Measurements from ENCODE around the gene NEO1. TPM values are rescaled to one million over a fixed set of nuclear protein-coding genes. Genes with fewer than 3 reads are reported as not detected.

The NEO1 gene
- polyA plus RNA-seq, 1 donor (not counting 4 experiments of a cell fraction or from before 2014, with no cell fraction given): 4.4 TPM

DNA sequence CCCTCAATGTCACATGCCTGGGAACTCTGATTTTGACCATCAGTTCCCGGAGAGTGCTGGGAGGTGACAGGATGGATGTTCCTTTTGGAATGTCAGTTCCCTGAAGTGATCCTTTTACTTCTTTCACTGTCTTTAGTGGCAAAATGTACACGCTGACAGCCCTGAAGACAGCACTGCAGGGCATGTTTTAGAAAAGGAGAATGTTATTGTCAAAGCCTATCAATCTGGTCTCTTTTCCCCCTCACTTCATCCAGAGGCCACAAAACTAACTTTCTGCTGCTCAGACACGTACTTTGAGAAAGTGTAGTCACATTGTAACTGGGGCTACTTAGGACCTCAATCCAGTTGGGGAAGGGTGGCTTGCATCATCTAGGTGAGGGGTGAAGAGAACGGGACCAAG lies 14.0 kb upstream of the NEO1 start:
- DNase-seq (ENCODE audit: low read depth, low spot score): no peak
- H3K36me3 ChIP-seq (ENCODE audit: control insufficient read depth in 2 of 2, extremely low read depth in 1 of 2, insufficient read depth in 2 of 2, low read length in 2 of 2): no peaks in the 10 kb centered on the region
- no peaks in the 10 kb centered on the region for H4K20me1 ChIP-seq (ENCODE audit: control insufficient read depth, extremely low read depth, insufficient read depth, low read length)
- peaks cover 5% of the 10 kb centered on the region for H3K27me3 ChIP-seq (ENCODE audit: control insufficient read depth, extremely low read depth, insufficient read depth, low read length)
- H3K4me2 ChIP-seq (ENCODE audit: control insufficient read depth, extremely low read depth, insufficient read depth, low read depth, low read length): no peak overlapping the region
- FAIRE-seq: no peak
- no peaks in the 10 kb centered on the region for H3K4me1 ChIP-seq (ENCODE audit: control insufficient read depth, extremely low read depth, insufficient read depth, low read length)
- TF ChIP-seq, protein P1, sequence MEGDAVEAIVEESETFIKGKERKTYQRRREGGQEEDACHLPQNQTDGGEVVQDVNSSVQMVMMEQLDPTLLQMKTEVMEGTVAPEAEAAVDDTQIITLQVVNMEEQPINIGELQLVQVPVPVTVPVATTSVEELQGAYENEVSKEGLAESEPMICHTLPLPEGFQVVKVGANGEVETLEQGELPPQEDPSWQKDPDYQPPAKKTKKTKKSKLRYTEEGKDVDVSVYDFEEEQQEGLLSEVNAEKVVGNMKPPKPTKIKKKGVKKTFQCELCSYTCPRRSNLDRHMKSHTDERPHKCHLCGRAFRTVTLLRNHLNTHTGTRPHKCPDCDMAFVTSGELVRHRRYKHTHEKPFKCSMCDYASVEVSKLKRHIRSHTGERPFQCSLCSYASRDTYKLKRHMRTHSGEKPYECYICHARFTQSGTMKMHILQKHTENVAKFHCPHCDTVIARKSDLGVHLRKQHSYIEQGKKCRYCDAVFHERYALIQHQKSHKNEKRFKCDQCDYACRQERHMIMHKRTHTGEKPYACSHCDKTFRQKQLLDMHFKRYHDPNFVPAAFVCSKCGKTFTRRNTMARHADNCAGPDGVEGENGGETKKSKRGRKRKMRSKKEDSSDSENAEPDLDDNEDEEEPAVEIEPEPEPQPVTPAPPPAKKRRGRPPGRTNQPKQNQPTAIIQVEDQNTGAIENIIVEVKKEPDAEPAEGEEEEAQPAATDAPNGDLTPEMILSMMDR (optimal IDR thresholded peaks at IDR 0.05 in 1 of 3, IDR thresholded peaks at IDR 0.05 in 1 of 3, conservative IDR thresholded peaks at IDR 0.05 in 1 of 3; ENCODE audit: extremely low read depth in 1 of 3, insufficient read depth in 2 of 3, low read length in 3 of 3): no peak
- TF ChIP-seq EZH2 (IDR thresholded peaks at IDR 0.05; ENCODE audit: low read length): no peak
- no peak overlapping the region for H3K27ac ChIP-seq (ENCODE audit: control insufficient read depth, insufficient read depth, low read length)
- no peak overlapping the region for H3K4me3 ChIP-seq (ENCODE audit: control insufficient read depth in 2 of 3, extremely low read depth in 1 of 3, insufficient read depth in 2 of 3, low read depth in 1 of 3, low read length in 3 of 3)
- no peaks in the 10 kb centered on the region for H3K79me2 ChIP-seq (ENCODE audit: control insufficient read depth, insufficient read depth, low read length)
- no peak overlapping the region for H2AFZ ChIP-seq (ENCODE audit: control insufficient read depth, low read length)
- no peaks in the 10 kb centered on the region for H3K9me3 ChIP-seq (ENCODE audit: control insufficient read depth, low read depth, low read length)
- no peak overlapping the region for H3K9ac ChIP-seq (ENCODE audit: control insufficient read depth, extremely low read depth, insufficient read depth, low read length)
- H3K9me1 ChIP-seq (ENCODE audit: control insufficient read depth, extremely low read depth, insufficient read depth, low read length): no peaks in the 10 kb centered on the region
- dilution Hi-C loops (cut with MboI; ENCODE audit: extremely low pct_ligation_motif_present, low sequenced_read_pairs): no loop called here

DNA sequence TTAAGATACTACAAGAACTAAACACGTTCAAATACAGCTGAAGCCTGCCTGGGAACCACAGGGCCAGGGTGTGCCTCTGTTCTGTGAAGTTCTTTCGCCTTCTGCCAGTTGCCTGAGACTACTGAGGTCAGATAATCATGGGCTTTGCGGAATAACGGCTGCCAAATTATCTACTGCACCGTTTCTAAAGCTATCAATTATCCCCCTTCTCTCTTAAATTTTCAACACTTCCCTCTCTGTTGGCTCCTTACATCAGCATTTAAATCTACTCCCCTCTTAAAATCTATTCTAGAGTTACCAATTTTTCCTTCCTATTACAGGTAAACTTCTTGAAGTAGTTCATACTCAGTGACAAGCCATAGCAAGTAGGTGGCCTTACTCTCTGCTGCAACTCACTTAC lies 6.2 kb upstream of the NEO1 start:
- Histone ChIP-seq H3K4me3 (ENCODE audit: control insufficient read depth in 2 of 3, extremely low read depth in 1 of 3, insufficient read depth in 2 of 3, low read depth in 1 of 3, low read length in 3 of 3) (no peak overlapping the region), H3K9me1 (ENCODE audit: control insufficient read depth, extremely low read depth, insufficient read depth, low read length) (no peaks in the 10 kb centered on the region), H3K79me2 (ENCODE audit: control insufficient read depth, insufficient read depth, low read length) (no peaks in the 10 kb centered on the region), H3K9me3 (ENCODE audit: control insufficient read depth, low read depth, low read length) (no peaks in the 10 kb centered on the region), H3K4me1 (ENCODE audit: control insufficient read depth, extremely low read depth, insufficient read depth, low read length) (no peaks in the 10 kb centered on the region), H3K4me2 (ENCODE audit: control insufficient read depth, extremely low read depth, insufficient read depth, low read depth, low read length) (no peak overlapping the region), H3K9ac (ENCODE audit: control insufficient read depth, extremely low read depth, insufficient read depth, low read length) (no peak overlapping the region), H3K36me3 (ENCODE audit: control insufficient read depth in 2 of 2, extremely low read depth in 1 of 2, insufficient read depth in 2 of 2, low read length in 2 of 2) (no peaks in the 10 kb centered on the region), H2AFZ (ENCODE audit: control insufficient read depth, low read length) (no peak overlapping the region), H3K27me3 (ENCODE audit: control insufficient read depth, extremely low read depth, insufficient read depth, low read length) (peaks cover 7% of the 10 kb centered on the region), H4K20me1 (ENCODE audit: control insufficient read depth, extremely low read depth, insufficient read depth, low read length) (no peaks in the 10 kb centered on the region), H3K27ac (ENCODE audit: control insufficient read depth, insufficient read depth, low read length) (no peak overlapping the region)
- no peak for FAIRE-seq
- DNase-seq (ENCODE audit: low read depth, low spot score): no peak
- TF ChIP-seq, protein P1 (optimal IDR thresholded peaks at IDR 0.05 in 1 of 3, IDR thresholded peaks at IDR 0.05 in 1 of 3, conservative IDR thresholded peaks at IDR 0.05 in 1 of 3; ENCODE audit: extremely low read depth in 1 of 3, insufficient read depth in 2 of 3, low read length in 3 of 3): no peak
- no peak for TF ChIP-seq EZH2 (IDR thresholded peaks at IDR 0.05; ENCODE audit: low read length)
- dilution Hi-C loops (cut with MboI; ENCODE audit: extremely low pct_ligation_motif_present, low sequenced_read_pairs): no loop called here

All from keratinocyte (primary cell).